IPS-18c (cell line): ENCODE data around the gene NHLH1.

Experiments used
- H3K4me3 ChIP-seq: 2 replicates; pipeline ENCODE4 v1.7.0; 2013; ENCODE audit warnings: low read depth, mild to moderate bottlenecking, low read length, moderate library complexity; ENCODE audit not compliant: insufficient read depth
- H3K9me3 ChIP-seq: one replicate; pipeline ENCODE4 v1.6.1; 2013; ENCODE audit warnings: mild to moderate bottlenecking, low read length, moderate library complexity; ENCODE audit not compliant: control insufficient read depth, insufficient read depth

NHLH1 gene

DNA sequence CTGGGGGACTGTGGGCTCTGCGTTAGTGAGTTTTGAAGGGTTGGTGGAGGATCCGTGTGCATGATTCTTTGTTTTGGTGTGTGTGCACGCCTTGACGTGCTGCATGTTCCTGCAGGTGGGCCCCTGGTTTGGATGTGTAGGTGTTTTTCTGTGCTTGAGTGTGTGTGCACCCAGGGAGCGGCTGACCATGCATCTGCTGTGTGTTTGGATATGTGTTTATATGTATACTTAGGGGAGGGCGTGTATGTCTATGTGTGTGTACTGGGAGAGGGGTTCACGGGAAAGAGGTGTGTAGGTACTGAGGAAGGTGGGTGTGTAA lies 34.6 kb downstream of the NHLH1 start:
- Histone ChIP-seq H3K4me3 (peak overlapping the region; percentile 95), H3K9me3 (no peaks in the 10 kb centered on the region)

DNA sequence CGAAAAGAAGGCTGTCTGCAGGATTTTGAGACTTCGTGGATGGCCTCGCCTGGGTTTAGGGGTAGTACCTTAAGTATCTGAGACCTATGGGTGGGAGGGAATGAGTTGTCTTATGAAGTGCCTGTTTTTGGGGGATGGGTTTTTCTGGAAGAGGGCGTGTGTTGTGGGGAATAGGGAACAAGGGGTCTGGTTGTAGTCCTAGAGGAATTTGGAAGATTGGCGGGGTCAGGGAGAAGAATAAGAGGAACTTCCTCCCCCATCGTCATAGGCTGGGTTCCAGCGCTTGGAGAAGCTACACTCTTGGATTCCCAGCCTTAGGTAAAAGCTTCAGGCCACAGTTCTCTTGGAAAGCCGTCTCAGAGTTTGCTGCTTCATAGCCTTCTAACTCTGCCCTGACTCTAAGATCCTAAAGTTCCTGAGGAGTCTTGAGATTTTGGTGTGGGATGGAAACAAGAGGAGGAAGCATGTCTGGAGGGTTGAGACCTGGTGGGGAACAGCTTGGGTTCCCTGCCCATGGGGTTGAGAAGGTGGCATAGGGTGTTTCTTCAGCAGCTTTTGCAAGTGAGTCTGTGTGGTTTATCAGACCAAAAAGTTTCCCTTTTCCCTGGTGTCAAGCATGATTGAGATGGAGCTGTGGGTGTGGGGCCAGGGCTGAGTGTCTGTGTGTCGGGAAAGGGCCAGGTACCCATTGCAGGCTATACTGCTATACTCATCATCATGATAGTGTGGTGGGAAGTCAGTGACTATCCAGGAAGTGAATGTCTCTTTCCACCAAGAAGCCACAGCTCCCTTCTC lies 35.3 kb downstream of the NHLH1 start:
- Histone ChIP-seq H3K4me3 (peak overlapping the region; percentile 95), H3K9me3 (no peaks in the 10 kb centered on the region)

DNA sequence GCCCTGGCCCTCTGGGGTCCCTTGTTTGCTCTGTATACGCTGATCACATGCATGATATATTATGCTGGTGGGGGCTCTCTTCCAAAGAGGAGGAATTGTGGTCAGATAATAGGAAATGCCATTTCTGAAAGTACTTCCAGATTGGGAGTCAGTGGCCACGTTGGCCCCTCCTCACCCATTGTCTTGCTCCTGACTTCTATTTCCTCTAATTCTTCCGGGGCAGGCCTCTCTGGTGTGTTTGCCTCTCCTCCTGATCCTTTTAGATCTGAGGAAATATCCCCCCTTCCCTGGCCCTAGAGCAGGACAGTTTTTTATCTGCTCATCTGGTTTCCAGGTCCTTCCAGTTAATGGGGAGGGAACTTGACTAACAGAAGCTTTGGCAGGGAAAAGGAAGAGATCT lies 36.4 kb downstream of the NHLH1 start:
- Histone ChIP-seq H3K4me3 (no peak overlapping the region), H3K9me3 (no peaks in the 10 kb centered on the region)

DNA sequence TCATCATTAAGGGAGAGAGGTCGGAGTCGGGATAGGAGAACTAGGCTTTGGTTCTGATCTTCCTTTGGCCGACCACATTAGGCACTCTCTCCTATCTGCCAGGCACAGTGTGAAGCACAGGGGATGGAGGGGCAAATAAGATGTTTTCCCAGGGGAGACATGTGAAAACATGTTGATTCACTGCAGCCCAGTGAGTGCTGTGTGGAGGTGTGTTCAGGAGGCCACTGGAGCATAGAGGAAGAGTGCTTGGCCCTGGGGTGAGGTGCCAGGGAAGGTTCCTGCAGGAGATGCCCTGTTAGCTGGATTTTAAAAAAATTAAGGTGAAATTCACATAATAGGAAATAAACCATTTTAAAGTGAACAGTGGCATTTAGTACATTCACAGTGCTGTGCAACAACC lies 37.2 kb downstream of the NHLH1 start:
- no peaks in the 10 kb centered on the region for H3K9me3 ChIP-seq
- no peak overlapping the region for H3K4me3 ChIP-seq

DNA sequence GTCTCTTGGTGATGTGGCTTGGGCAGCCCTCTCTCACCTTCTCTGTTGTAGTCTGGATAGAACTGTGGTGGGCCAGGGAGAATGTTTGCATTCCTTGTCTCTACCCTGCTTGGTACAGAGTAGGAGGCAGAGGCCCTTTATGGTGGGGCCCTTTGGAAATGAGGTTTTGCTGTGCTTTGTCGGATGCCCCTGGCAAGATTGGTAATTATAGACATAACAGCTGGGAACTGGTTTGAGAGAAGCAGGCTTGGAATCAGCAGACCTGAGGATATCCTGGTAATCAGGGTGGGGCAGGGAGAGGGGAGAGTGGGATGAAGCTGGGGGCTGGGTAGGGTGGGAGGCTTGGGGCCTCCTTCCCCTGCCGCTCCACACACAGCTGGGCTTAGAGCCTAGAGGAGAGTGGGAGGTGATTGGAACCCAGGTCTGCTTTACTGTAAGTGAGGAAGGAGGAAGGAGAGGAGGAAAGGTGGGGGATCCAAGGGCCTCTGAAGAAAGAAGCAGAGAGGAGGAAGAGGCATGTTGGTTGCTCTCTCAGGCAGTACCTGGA lies 38.5 kb downstream of the NHLH1 start:
- no peak overlapping the region for H3K4me3 ChIP-seq
- H3K9me3 ChIP-seq = no peaks in the 10 kb centered on the region

DNA sequence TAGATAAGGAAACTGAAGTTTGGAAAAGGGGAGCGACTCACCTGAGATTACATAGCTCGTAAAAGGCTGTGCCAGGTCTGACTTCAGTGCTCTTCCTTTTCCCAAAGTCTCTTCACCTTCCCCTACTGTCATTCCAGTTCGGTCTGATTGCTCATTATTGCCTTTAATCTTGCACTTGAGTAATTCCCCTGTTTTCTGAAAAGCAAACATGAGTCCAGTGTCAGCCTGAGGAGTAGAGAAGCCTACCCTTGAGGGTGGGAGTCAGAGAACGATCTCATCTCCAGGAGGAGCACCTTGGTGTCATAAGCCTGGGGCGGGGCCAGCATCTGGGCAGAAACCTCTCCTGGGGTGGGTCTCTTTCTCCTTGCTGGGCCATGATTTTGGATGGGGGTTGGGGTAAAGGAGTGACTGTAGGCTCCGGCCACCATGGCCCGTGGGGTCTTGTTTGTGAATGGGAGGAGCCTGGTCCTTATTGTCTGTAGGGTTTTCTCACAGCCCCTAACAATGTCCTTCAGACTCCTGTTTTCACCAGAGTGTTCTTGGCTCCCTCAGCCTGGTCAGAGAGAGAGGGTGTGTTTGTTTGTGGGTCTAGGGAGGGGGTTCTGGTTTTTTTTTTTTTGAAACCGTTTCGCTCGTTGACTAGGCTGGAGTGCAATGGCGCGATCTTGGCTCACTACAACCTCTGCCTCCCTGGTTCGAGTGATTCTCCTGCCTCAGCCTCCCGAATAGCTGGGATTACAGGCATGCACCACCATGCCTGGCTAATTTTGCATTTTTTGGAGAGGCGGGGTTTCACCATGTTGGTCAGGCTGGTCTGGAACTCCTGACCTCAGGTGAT lies 39.5 kb downstream of the NHLH1 start:
- Histone ChIP-seq H3K4me3 (no peak overlapping the region), H3K9me3 (no peaks in the 10 kb centered on the region)

DNA sequence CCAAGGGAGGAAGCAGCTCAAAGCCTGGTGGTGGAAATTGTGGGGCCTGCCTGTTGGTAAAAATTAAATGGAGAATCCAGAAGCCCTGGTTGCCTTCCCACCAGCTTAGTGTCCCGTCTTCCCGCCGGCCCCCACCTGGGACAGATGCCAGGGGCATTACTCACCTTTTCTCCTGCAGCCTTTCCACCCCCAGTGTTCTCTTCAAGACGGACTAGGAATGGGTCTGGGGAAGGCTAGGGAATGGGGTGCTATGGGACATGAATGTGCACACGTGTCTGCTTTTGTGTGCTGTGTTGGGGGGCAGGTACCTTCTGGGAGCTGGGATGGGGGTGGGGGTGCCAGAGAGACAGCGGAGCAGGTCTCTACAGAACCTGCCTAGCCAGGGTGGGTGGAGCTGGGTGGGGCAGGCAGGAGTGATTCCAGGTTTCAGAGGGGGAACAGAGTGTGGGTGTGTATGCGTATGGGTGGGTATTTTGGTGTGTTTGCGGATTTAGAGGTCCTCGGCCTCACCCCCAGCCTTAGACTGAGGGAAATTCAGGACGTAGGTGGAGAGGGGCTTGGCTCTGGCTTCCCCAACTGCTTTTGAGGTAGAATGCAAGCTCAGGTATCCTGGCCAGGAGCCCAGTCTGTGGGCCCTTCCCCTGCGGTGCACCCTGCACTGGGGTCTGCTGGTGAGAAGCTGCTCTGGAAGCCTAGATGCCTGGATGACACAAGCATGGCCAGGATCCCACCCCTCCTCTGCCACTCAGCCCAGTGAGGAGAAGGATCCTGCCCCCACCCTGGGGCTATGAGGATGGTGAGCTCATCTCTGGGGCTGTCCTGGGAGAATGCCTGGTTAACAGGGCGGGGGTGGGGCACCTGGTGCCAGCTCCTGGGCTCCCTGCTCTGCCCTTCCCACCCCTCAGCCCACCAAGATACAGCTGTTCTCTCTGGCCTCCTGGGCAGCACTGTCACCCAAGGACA lies 41.2 kb downstream of the NHLH1 start:
- no peak overlapping the region for H3K4me3 ChIP-seq
- H3K9me3 ChIP-seq = no peaks in the 10 kb centered on the region

DNA sequence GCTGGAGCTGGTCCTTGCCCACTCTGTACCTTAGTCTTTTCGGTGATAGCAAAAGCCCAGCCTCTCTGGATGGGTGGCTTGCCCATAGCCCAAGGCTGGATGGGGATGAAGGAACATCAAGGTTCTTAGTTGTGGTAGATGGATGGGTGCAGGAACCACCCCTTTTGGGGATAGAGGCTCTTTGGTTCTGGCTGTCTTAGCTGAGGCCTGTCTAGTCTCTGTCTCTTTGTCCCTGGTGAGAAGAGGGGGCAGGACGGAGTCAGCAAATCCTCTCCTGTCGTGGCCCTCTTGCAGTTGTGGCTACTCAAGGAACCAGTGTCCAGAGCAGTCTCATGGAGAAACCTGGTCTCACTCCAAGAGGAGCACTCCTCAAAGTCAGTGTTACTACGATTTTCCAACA lies 42.0 kb downstream of the NHLH1 start:
- no peaks in the 10 kb centered on the region for H3K9me3 ChIP-seq
- H3K4me3 ChIP-seq = no peak overlapping the region

DNA sequence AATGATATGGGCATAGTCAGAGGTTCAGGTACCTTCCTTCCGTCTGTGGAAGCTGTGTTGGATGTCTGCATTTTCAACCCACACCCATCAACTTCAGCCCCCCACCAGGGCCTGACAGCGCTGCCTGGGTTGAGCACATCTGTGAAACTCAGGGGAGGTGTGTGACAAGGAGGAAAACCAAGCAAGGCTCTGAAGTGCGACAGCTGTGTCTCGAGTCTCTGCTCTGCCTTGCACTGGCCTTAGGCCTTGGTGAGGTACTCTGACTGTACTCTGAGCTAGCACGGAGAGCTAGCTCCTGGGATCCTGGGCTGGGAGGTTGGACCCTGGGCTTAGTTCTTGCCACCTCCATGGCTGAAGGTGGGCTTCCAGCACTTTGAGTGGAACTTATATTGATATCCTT lies 42.6 kb downstream of the NHLH1 start:
- Histone ChIP-seq H3K9me3 (no peaks in the 10 kb centered on the region), H3K4me3 (no peak overlapping the region)

DNA sequence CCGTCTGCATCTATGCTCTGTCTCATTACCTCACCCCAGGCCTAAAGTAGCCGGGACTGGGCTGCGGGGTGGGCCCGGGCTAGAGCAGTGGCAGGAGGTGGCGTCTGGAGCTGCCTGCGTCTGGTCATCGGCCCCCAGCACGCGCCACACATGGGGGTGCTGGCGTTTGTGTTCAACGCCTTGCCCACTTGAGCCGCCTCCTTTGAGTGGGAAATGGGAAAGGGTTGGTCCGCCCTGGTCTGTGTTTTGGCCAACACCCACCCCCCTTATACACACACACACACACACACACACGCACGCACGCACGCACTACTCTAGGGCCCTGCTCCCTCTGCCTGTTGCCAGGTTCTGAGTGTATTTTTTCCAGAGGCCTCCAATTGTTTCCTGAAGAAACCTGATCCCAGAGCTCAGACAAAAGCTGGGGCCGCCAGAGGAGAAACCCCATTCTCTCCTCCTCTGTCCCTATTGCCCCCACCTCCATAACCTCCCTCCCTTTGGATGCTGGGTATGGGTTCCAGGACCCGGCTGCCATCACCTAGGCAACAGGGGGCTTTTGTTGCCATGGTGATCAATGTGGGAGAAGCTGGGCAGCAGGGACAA lies 43.6 kb downstream of the NHLH1 start:
- H3K4me3 ChIP-seq = no peak overlapping the region
- no peaks in the 10 kb centered on the region for H3K9me3 ChIP-seq

DNA sequence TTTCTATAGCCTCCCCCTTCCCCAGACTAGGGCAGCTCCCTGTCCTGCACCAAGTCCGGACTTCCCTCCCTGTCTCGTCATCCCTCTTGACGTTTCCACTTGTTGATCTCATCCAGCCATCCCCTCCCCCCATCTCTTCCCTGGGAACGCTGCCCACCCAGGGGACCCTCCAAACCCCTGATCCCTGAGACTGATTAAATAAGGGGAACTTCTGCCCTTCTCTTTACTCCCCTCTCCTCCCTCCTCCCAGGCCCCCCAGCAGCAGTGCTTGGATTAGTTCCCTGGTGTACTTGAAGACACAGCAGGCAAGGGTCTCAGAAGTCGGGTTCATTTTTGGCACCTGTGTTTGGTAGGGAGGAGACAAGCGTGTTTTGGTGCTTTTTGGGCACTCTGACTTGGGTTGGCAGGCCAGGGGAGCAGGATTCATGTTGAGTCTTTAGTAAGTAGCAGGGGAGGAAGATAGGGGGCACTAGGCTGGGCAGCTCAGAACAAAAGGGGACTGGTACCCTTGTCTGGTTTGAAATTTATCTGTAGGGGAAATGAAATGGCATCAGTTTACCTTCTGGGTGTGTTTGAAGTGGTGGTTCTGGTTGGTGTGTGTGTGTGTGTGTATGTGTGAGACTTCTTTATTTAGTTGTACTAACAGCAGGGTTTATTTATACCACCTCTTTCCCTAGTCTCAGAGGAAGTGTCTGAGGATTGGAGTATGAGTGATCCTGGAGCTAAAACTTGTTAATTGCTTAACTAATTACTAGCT lies 44.6 kb downstream of the NHLH1 start:
- Histone ChIP-seq H3K4me3 (no peak overlapping the region), H3K9me3 (no peaks in the 10 kb centered on the region)

DNA sequence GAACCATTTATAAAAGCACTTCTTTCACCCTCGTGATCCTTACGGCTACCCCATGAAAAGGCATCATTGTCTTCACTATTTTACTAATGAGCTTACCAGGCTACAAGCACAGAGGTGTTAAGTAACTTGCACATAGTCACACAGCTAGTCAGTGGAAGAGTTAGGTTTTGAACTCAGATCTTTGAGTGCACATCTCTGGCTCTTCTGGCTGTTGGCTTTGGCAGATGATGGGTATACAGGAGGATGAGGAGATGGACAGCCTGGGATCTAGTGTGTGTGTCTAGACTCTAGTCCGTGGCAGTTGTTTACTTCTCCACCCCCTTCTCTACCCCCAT lies 45.1 kb downstream of the NHLH1 start:
- no peak overlapping the region for H3K4me3 ChIP-seq
- no peaks in the 10 kb centered on the region for H3K9me3 ChIP-seq

DNA sequence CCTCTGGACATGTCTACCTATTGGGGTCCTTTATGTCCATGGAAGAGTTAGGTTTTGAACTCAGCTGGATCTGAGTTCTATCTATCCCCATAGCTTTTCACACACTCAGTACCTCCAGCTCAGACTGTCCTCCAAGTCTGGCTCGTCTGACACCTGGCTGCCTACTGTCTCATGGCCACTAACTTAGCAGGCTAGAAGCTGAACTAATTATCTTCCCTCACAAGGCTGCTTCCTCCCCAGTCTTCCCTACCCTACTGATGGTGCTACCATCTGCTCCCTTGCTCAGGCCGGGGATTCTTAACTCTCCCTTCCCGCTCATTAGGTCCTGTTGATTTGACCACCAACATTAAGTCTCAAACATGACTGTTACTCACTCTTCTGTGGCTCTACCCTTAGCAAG lies 46.8 kb downstream of the NHLH1 start:
- no peaks in the 10 kb centered on the region for H3K9me3 ChIP-seq
- no peak overlapping the region for H3K4me3 ChIP-seq

DNA sequence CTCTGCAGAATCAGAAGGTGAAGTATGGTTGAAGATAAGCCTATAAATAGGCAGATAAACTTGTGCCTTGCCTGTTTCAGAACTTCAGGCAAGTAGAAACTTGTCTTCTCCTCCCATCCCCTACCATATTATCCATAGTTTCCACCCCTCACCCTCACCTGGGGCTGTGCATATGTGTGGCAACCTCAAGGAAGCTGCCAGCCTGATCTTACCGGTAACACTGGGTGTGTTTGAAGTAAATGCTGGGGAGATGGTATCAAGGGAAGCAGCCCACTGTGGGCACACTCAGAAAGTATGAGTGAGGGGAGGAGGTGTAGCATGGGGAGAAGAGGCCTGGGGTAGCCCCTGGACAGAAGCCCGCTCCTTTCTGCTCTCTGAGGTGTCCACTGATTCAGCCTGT lies 48.0 kb downstream of the NHLH1 start:
- no peaks in the 10 kb centered on the region for H3K9me3 ChIP-seq

DNA sequence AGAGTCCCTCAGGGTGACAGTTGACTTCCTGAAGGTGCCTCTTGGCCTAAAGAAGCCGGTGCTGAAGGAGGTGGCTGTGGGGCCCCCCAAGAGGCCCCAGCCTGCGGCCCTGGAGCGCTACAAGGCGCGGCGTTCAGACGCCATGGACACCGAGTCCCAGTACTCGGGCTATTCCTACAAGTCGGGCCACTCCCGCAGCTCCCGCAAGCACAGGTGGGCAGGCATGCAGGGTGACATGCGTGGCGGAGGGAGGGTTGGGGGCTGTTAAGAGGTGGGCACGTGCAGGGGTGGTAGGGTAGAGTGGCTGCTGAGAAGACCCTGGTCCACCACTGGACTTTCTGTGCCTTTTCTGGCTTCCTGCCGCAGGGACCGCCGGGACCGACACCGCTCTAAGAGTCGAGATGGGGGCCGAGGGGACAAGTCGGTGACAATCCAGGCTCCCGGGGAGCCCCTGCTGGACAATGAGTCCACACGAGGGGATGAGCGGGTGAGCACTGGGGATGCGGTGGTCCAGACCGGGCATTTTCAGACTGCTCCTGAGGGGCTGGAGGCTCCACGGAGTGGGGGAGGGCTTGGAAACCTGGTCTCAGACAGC lies 48.9 kb downstream of the NHLH1 start:
- Histone ChIP-seq H3K4me3 (no peak overlapping the region), H3K9me3 (no peaks in the 10 kb centered on the region)

More for the DNA sequence above, 48.0 kb downstream of the NHLH1 start:
- no peak overlapping the region for H3K4me3 ChIP-seq

DNA sequence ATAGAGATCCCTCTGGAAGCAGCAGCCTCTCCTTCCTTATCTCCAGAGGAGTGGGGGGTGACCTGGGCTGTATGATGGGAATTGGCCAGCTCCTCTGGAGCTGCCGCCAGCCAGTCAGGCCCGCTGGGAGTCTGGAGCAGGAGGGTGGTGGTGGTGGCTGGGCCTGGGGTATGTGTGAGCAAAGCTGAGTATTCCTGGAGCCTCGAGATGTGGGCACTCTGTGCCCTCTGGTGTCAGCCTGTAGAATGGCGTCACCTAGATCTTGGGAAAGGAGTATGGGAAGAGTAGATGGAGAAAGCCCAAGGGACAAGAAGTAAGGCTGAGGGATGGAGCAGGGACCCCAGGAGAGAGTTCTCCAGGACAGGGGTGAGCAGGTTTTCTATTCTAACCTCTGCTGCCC lies 49.5 kb downstream of the NHLH1 start:
- no peak overlapping the region for H3K4me3 ChIP-seq
- H3K9me3 ChIP-seq = no peaks in the 10 kb centered on the region
